GM12872 (cell line): ENCODE measurements around the gene TSPAN9.

Experiments
- CTCF ChIP-seq: IDR thresholded peaks from 3 replicates; pipeline ENCODE4 v1.5.1; 2011; ENCODE audit warnings: low read depth, mild to moderate bottlenecking, low read length, moderate library complexity; ENCODE audit not compliant: insufficient read depth

TSPAN9 gene

GRCh38 chr12:3149515-3150307 lies 72.5 kb downstream of the TSPAN9 start:
- TF ChIP-seq CTCF: no peak

GRCh38 chr12:3150308-3150670 lies 73.1 kb downstream of the TSPAN9 start:
- TF ChIP-seq CTCF: no peak

GRCh38 chr12:3150931-3151835 lies 74.0 kb downstream of the TSPAN9 start:
- no peak for TF ChIP-seq CTCF

- no peak for TF ChIP-seq CTCF
Measured at GRCh38 chr12:3152011-3152511, 74.9 kb downstream of the TSPAN9 start.

- TF ChIP-seq CTCF: no peak
Measured at GRCh38 chr12:3152892-3153291, 75.7 kb downstream of the TSPAN9 start.

GRCh38 chr12:3154006-3154405 lies 76.8 kb downstream of the TSPAN9 start:
- no peak for TF ChIP-seq CTCF

GRCh38 chr12:3155702-3156370 lies 78.7 kb downstream of the TSPAN9 start:
- no peak for TF ChIP-seq CTCF
